DMS 273 (cell line): ENCODE measurements around the gene RB1.

Source experiments
- DNase-seq: peaks from one replicate; lab custom pipeline; 2025; ENCODE audit not compliant: unreplicated experiment; lab: John Stamatoyannopoulos, UW

RB1 gene

DNA sequence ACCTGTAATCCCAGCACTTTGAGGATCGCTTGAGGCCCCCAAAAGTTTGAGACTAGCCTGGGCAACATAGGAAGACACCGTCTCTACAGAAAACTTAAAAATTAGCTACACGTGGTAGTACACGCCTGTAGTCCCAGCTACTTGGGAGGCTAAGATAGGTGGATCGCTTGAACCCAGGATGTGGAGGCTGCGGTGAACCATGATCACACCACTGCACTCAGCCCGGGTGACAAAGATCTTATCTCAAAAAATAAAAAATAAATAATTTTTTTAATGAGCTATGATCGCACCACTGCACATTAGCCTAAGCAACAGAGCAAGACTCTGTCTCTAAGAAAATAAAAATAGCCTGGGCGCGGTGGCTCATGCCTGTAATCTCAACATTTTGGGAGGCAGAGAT is 222.7 kb downstream of the RB1 start:
- no peak for DNase-seq

DNA sequence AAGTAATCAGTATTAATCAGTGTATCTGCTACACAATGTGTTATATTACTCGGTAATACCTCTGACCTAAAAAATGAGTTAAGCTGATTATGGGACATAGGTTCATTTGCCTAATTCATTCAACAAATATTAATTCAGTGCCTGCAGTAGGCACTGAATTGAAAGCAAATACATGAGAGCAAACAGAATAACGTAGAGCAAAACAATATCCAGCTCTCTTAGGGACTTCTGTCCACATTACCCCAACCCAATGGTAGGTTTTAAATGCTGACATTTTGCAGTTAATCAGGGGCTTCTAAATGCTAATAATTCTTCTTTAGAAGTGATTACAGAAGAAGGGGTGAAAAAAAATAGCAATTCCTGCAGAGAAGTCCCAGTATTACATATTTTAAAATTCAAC is 224.4 kb downstream of the RB1 start:
- DNase-seq: no peak

- DNase-seq: no peak
These were observed 225.2 kb downstream of the RB1 start for GRCh38 chr13:48528720-48529119.

DNA sequence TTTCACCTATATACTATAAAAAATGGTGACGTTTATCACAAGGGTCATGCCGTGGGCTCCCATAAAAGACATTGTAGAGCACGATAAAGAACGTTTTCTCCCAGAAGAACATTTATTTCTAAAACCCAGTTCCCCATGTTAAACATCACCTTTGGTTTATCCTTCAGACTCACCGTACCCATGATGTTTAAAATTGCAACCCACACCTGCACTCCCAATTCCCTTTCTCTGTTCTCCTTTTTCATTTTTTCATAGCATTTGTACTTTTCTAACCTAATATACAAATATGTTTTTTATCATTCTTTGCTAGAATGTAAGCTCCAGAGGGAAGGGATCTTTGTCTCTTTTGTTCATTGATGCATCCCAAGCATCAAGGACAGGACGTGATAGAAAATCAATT is 227.3 kb downstream of the RB1 start:
- no peak for DNase-seq
